Measurements from ENCODE around the gene REV1. TPM values are rescaled to one million over a fixed set of nuclear protein-coding genes. Genes with fewer than 3 reads are reported as not detected.

REV1 gene
- total and polyA plus RNA-seq, 12 donors, result 20.9 to 90.8 (median 46.6) TPM

GRCh38 chr2:99439971-99440505, 49.8 kb downstream of the REV1 start:
- no peak for TF ChIP-seq CTCF (IDR thresholded peaks at IDR 0.05)
- TF ChIP-seq POLR2A (IDR thresholded peaks at IDR 0.05), result no peak
- intact Hi-C loops (cut with DNase I), result no loop called here
- DNase-seq, result no peak
- Histone ChIP-seq H3K9me3 (replicated peaks in 1 of 3) (no peaks in the 10 kb centered on the region), H3K27me3 (no peaks in the 10 kb centered on the region), H3K4me3 (no peak overlapping the region), H3K36me3 (replicated peaks in 1 of 2) (peaks cover 0 to 21% of the 10 kb centered on the region in 2 donors), H3K27ac (no peak overlapping the region), H3K4me1 (replicated peaks in 1 of 2) (no peaks in the 10 kb centered on the region)
- WGBS, 4 donors, result 67 to 82% (median 74%) methylated on average over 4 of the region's 4 CpGs

DNA sequence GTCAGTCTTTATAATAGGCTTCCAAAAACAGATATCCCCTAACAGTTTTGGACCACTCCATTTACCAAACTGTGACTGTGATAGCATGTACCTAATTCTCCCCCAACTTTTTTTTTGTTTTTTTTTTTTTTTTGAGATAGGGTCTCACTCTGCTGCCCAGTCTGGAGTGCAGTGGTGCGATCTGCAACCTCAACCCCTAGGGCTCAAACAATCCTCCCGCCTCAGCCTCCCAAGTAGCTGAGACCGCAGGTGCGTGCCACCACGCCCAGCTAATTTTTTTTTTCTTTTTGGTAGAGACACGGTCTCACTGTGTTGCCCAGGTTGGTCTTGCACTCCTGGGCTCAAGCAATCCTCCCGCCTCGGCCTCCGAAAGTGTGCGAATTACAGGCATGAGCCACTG, 52.9 kb downstream of the REV1 start:
- Histone ChIP-seq H3K36me3 (replicated peaks in 1 of 2) (peaks cover 0 to 21% of the 10 kb centered on the region in 2 donors), H3K4me1 (replicated peaks in 1 of 2) (peaks cover 0 to 4% of the 10 kb centered on the region in 2 donors), H3K9me3 (replicated peaks in 1 of 3) (no peaks in the 10 kb centered on the region), H3K27ac (no peak overlapping the region), H3K27me3 (no peaks in the 10 kb centered on the region), H3K4me3 (no peak overlapping the region)
- no peak for TF ChIP-seq CTCF (IDR thresholded peaks at IDR 0.05)
- no peak for DNase-seq
- WGBS, 4 donors, result 96 to 100% (median 98%) methylated on average over 10 of the region's 10 CpGs
- intact Hi-C loops (cut with DNase I), result no loop called here

GRCh38 chr2:99433340-99433739, 56.5 kb downstream of the REV1 start:
- DNase-seq, result no peak
- Histone ChIP-seq H3K4me3 (no peak overlapping the region), H3K4me1 (replicated peaks in 1 of 2) (peaks cover 0 to 4% of the 10 kb centered on the region in 2 donors), H3K27ac (no peak overlapping the region), H3K9me3 (replicated peaks in 1 of 3) (no peaks in the 10 kb centered on the region), H3K27me3 (no peaks in the 10 kb centered on the region), H3K36me3 (replicated peaks in 1 of 2) (peaks cover 0 to 22% of the 10 kb centered on the region in 2 donors)
- intact Hi-C loops (cut with DNase I), result no loop called here
- TF ChIP-seq POLR2A (IDR thresholded peaks at IDR 0.05) (no peak), CTCF (IDR thresholded peaks at IDR 0.05) (no peak)
- WGBS, 4 donors, result 69 to 72% (median 70%) methylated on average over 2 of the region's 2 CpGs

- intact Hi-C loops (cut with DNase I), result no loop called here
- peaks cover 0 to 31% of the 10 kb centered on the region in 2 donors for H3K36me3 ChIP-seq (replicated peaks in 1 of 2)
- peaks cover 0 to 4% of the 10 kb centered on the region in 2 donors for H3K4me1 ChIP-seq (replicated peaks in 1 of 2)
- H3K9me3 ChIP-seq (replicated peaks in 1 of 3), result no peaks in the 10 kb centered on the region
- H3K27me3 ChIP-seq, result no peaks in the 10 kb centered on the region
- TF ChIP-seq CTCF (IDR thresholded peaks at IDR 0.05), result no peak
- no peak for TF ChIP-seq POLR2A (IDR thresholded peaks at IDR 0.05)
- no peak for DNase-seq
- no peak overlapping the region for H3K27ac ChIP-seq
- H3K4me3 ChIP-seq, result no peak overlapping the region
- 91 to 96% (median 92%) methylated on average over 12 of the region's 12 CpGs for whole genome bisulfite sequencing, 4 donors
Measured at GRCh38 chr2:99431587-99432275, 58.1 kb downstream of the REV1 start.

Data from adrenal gland (tissue), 12 donors.